ENCODE data around the gene CTBP1.

DNA sequence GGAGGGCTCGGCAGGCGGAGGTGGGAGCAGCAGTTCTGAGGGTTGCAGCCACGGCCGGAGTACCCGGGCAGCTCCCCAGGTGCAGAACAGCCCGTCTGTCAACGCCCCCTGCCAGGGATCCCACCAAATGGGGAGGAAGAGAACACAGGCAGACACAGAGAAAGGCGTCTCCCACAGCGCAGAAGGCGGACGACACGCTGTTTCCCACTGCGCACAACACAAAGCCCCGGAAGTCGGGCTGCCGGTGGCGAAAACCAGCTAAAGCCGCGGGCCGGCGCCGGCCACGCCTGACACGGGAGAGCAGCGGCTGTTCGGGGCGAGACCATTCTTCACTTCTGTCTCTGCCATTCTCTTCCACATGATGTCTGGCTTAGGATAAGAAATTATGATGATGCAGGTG, 31.6 kb downstream of the CTBP1 start:
- TF ChIP-seq, protein P1, sequence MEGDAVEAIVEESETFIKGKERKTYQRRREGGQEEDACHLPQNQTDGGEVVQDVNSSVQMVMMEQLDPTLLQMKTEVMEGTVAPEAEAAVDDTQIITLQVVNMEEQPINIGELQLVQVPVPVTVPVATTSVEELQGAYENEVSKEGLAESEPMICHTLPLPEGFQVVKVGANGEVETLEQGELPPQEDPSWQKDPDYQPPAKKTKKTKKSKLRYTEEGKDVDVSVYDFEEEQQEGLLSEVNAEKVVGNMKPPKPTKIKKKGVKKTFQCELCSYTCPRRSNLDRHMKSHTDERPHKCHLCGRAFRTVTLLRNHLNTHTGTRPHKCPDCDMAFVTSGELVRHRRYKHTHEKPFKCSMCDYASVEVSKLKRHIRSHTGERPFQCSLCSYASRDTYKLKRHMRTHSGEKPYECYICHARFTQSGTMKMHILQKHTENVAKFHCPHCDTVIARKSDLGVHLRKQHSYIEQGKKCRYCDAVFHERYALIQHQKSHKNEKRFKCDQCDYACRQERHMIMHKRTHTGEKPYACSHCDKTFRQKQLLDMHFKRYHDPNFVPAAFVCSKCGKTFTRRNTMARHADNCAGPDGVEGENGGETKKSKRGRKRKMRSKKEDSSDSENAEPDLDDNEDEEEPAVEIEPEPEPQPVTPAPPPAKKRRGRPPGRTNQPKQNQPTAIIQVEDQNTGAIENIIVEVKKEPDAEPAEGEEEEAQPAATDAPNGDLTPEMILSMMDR (IDR thresholded peaks at IDR 0.05) = no peak
- TF ChIP-seq EZH2 (IDR thresholded peaks at IDR 0.05; ENCODE audit: borderline replicate concordance, insufficient read depth, low read depth, low read length, poor library complexity, severe bottlenecking) = no peak
